GM18498 (cell line): ENCODE measurements around the gene GLDN.

Experiments
- ATAC-seq: cut with Tn5 transposase; IDR thresholded peaks from one replicate; pipeline ENCODE4 v1.9.1; 2021; ENCODE audit warnings: mild to moderate bottlenecking, moderate library complexity; ENCODE audit not compliant: unreplicated experiment

The GLDN gene

DNA sequence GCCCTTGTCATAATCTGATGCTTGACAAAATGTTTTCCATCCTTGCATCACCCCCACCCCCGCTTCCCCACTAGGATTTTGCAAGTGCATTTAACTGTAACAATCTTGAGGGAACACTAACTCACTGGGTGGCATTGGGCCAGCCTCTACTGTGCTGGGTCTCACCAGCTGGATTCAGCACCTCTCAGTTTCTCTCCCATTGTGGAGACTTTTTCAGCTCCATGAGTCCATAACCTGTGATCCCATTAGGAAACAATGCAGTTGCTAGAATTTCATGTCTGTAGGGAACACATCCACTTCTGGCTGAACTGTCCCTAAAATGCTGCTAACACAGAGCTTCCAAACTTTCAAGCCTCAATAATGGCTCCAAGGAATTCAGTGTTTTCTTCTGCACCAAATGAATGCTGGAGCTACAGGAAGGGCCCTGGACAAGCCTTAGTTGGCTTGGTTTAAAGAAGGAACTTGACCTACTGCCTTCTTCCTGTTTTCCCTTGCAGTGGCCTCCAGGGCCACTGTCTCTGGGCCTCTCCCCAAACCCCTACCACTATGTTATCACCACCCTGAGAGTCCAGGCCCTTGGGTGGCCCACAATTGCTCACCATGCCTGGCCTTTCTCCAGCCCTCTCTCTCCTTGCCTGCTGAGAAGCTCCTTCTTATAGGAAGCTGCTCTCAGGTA is 18.7 kb upstream of the GLDN start:
- no peak for ATAC-seq

DNA sequence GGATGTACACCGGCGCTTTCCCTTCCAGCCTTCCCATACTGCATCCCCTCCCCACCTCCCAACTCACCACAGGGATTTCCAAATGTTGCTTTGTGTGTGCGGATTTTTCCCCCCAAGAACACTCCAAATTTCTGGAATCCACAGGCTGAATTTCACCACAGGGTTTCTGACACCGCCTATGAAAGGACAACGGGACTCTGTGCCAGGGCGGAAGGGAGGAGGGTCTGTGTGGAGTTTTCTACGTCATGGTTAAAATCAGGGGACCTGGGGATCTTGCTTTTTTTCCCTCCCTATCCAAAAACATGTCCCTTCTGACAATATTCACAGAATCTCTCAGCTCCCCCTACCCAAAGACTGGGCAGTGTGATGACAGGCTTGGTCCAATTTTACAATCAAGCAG is 17.7 kb upstream of the GLDN start:
- no peak for ATAC-seq

DNA sequence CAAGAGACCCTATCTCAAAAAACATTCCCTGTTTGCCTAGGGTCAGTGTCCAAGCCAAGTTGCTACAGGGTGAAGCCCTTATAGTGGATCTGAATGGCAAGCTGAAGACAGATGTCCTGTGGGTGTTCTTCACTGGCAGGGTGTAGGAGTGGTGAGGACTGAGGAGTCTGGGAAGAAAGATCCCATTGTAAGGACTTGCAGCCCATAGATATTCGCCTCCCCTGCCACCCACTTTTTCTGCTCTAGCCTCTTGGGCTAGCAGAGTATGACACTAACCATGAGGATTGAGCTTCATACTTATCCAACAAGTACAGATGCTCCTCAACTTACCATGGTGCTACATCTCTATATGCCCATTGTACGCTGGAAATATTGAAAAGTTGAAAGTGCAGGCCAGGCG is 16.3 kb upstream of the GLDN start:
- no peak for ATAC-seq

DNA sequence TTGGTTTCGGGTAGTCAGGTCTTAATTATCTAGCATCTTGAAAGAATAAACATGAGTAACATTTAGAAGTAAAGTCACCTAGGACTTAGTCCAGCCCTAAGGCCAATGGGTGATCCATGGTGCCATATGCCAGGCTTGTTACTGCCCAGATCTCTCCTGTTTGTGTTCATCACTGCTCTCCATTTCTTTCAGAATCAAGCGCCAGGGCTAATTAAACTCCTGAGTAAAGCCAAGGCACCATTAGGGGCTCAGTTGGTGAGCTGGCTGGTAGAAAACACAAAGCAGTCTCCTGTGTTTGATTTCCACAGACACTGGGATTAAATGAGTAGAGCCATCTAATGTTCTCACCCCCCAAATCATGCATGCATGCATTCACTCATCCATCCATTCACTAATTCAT is 14.4 kb upstream of the GLDN start:
- ATAC-seq = no peak

DNA sequence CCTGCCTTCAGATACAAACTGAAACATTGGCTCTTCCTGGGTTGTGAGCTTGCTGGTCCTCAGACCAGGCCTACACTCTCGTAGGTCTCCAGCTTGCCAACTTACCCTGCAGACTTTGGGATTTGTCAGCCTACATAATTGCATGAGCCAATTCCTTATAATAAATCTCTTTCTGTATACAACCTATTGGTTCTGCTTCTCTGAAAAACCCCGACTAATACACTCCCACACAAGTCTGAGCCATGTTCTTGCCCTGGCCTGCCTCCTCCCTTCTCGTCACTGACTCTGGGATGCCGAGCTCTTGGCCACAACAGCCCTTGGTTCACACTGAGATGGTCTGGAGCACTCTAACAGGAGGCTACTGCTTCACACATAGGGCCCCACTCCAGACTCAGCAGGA is 12.5 kb upstream of the GLDN start:
- no peak for ATAC-seq

DNA sequence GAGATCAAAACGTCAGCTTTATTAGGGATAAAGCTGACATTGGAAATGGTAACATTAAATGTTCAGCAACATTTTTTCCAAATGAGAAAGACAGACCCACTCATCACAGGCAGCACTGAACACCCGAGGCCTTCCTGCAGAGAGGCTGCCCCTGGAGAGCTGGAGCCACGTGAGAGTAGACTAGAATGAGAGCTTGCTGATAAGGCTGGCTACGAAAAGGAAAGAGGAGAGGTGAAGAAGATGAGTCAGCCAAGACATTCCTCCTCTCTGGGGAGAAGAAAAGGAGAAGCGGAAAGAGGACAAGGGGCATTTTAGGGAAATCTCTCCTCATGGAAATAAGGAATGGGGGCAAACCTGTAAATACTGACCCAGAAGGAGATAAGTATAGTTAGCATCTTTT is 10.3 kb upstream of the GLDN start:
- ATAC-seq = no peak

DNA sequence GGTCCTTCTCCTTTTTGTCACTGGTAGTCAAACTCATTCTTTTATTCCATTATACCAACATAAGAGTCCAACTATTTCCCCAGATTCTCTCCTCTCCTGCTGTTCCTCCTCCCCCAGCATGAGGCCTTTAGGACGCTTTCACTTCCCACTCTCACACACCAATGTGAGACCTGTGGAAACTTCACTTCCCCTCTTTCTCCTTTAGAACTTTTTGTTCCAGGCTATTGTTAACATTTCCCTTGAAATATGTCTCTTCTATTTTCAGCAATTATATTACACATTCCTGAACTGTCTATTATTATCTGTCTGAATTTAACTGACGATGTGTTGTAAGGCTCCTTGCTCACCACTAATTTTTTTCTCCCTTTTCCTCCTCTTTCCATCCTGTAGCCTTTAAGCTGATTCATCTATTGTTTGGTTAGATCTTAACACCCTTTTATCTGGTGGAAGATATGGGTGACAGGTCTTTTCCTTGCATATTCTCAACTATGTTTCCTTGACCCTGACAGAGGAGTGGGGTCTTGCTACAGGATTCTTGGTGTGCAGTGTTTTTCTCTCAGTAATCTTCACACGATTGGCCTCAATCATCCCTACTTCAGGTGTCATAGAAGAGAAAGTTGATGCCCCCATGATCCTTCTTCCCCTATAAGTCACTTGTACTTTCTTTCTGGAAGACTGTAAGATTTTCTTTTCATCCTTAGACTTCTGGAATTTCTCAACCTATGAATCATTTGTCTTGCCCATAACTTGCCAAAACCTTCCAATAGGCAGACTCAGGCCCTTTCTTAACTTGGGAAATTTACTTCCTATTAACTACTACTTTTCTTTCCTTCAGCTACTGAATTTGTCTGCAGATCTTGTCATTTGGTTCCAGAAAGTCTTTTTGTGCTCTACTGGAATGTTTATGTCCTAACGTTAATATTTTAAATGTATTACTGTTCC is 9.0 kb upstream of the GLDN start:
- no peak for ATAC-seq

DNA sequence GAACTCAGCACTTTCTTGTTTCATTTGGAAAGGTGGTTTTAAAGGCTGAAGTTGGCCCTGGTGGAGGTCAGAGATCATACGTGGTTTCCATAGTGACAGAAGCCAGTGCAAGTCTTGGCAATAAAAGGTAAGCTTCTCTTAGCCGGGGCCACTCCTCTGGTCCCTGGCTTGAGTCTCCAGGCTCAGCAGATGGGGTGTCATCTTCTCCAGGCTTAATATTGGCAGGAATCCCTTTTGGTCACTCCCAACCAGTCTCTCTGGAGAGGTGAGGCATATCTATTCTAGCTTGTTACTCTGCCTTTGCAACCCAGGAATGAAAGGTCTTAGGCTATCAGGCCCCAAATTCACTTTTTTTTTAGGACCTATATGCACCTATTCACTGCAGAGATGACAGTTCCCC is 7.9 kb upstream of the GLDN start:
- ATAC-seq = no peak

DNA sequence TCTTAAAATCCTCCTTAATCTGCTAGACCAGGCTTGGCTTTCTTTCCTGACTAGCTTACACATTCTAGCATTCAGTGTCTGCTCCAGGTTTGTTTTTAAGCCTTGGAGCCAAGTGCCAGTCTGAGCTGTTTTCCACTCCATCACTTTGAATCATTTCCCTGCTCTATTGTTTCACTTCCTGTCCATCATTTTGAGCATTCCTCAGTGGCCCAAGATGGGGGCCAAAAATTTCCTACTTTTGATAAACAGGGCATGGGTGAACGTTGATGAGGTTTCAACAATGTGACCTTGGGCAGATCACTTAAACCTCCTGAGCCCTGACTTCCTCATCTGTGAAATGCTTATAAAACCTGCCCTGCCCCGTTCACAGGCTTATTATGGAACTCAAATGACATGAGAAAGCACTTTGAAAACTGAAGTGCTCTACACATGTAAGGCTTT is 7.4 kb upstream of the GLDN start:
- ATAC-seq = no peak

DNA sequence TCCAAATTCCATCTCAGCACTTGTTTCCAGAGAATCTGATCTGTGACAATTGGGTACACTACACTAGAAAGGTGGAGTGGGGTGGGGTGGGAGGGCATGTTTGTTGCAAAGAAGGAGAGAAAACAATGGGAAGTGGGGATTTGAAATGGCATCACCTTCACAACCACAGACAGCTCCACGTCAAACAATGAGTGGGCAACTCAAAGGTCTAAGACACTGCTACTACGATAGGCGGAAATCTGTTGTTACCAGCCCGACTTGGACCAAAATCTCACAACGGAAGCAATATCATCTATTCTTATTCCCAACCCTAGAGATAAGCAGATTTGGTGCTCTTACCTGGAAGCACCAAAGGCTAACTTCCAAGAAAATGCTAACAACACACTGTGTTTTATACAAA is 6.4 kb upstream of the GLDN start:
- no peak for ATAC-seq

DNA sequence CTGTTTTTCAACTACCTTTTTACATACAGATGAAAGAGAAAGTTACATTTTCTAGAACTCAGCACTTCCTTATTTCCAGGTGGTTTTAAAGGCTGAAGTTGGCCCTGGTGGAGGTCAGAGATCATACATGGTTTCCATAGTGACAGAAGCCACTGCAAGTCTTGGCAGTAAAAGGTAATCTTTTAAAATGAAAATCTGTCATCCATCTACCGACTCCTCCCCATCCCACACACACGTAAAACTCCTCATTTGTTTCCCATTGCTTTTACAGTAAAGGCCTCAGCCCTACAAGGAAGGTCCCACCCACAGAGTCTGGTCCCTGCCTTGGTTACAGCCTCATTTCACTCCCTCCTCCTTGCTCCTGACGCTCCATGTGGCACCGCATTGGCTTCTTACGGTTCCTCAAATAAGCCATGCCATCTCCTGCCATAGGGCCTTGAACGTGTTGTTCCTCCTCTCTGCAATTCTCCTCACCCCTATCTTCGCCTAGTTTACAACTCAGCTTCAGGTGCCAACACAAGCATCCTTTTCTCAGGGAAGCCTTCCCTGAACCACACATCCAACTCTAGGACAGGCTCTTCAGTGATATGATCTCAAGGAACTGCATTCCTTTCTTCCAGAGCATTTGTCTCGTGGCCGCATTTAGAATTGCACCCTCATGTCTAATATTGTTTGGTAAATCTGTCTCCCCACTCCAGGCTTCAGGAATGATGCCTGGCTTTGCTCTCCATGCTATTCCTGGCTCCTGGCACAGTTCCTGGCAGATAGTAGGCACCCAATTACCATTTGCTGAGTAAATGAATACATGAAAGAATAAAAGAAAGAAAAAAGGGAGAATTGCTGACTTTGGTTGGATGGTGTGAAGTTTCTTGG is 5.7 kb upstream of the GLDN start:
- peak; percentile 68 for ATAC-seq

DNA sequence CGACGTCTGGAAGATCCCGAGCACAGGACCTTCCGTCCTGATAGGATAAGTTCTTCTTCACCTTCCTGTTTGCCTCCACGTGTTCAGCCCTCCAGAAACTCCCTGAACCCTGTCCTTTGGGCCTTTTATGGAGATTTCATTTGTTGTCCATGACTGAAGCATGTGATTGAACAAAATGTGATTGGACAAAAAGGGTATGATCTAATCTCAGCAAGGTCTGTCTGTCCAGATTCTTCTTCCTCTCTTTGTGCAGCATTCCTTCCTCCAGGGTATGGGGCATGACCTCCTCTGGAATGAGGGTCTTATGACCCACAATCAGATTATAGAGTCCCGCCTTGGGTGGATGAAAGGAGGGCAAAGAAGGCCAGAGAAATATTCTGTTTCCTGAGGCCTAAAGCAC is 3.0 kb upstream of the GLDN start, which contains the start of gene CYP19A1:
CYP19A1 (minus strand) TSS at position 101 of the 400 bp plus-strand sequence. CDS start 95,684 bp downstream, outside the sequence.
- ATAC-seq = no peak

DNA sequence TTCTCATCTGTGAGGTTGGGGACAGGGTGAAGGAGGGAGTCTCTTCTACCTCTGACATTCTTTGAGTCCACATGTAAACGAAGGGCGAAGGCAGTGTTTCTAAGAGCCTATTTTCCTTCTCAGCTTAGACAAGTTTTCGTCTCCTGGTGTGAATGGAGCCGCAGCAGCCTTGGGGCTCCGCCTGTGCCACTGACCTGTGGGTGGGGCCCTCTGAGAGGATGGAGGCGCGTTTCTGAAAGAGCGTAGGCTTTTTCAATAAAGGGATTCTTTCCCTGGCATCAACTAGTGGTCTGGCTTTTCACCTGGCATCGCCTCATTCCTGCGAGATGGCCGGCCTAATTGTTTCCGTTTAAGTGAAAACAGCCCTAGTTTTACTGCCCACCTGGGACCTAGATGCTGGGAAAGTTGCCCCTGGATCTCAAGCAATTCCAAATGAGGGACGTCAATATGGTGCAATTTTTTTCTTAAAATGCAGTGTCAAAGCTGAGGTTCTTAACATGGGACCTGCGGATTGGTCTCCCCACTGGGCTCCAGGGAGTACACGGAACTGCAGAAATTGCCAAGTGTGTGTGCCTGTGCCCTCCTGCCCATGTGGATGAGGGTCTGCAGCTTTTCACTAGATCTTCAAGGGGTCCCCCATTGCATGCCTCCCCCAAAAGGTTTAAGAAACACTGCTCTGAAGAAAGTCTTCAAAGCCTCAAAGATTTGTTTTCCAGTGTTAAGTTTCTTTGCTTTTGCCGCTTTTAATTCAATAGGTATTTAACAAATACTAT is 958 bp downstream of the GLDN start:
- ATAC-seq = no peak

DNA sequence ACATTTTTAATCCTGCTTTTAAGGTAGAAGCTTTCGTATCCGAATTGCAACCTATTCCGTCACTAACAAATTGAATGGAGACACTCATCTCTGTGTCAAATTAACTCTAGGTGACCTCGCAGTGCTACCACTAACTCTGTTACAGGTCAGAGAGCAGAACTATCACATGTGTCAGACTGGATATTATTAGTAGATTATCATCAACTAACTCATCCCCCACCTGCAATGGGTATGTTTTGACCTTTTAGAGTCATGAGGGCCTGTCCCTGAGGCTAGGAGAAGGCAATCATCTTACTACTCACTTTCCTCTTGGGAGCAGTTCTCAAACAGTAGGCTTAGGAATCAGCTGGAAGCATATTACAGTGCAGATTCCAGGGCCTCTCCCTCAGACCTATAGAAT is 2.0 kb downstream of the GLDN start:
- ATAC-seq = no peak

DNA sequence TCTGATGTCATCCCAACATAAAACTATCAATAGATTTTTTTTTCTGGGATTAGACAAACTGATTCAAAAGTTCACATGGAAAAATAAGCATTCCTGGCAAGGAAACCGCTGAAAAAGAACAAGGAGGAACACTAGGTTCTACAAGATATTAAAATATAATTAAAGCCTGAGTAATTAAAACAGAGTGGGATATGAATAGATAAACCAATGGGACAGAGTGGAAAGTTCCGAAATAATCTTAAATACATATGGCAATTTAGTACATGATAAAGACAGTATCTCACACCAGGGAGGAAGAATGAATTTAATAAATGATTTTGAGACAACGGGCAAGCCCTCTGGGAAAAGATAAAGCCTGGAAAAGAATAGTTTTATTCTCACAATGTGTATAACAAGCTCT is 4.7 kb downstream of the GLDN start:
- ATAC-seq = no peak

DNA sequence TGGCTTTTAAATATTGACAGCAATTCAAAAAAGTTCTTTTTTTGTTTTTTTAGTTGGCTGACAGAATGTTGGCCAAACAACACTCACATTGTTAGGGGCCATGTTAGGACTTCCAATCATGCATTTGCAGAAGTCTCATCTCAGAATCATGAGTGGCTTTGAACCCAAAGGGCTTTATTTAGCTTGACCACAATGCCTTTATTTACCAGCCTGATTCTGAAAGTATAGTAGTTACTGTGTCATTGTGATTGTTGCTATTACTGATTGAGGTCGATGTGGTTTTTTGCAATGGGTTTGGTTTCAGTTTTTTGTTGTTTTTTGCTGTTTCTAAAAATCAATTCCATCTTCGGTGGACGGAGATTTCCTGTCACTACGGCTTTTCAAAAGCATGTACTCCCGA is 7.2 kb downstream of the GLDN start:
- peak; percentile 92 for ATAC-seq

DNA sequence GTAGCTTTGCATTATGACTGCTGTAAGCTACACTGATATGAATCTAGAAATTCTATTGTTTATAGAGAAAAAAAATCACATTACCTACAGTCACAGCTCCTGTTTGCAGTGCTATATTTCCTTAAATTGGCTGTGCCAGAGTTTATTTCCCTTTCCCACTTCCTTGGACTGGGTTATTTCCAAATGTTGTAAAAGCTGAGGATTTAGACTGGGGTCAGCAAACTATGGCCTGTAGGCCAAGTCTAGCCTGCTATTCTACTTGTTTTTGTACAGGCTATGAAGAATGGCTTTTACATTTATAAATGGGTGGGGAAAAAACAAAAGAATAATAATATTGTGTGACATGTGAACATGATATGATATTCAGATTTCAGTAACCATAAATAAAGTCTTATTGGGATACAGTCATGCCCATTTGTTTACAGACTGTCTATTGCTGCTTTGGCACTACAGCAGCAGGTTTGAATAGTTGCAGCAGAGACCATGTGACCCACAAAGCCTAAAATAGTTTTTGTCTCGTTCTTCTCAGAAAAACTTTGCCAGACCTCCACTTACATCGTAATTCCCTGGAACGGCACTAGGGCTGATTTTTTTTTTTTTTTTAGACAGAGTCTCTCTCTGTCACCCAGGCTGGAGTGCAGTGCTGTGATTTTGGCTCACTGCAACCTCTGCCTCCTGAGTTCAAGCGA is 7.8 kb downstream of the GLDN start:
- no peak for ATAC-seq

DNA sequence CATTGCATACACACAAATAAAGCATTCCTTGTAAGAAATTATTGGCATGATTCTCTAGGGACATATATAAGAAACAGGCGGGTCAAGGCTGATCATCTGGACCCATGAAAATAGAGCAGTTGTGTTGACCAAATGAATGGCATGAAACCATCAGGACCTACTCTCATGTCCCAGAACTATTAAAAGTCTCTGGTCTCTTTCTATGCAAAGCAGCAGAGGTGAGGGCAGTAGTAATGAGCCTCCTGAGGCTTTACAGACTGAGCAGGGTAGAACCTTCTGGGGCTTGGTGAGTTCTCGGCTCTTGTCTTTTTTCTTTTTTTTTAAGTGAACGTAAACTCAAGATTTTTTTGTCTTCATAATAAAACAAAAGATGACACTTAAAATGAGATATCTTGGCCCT is 9.3 kb downstream of the GLDN start:
- ATAC-seq = no peak

DNA sequence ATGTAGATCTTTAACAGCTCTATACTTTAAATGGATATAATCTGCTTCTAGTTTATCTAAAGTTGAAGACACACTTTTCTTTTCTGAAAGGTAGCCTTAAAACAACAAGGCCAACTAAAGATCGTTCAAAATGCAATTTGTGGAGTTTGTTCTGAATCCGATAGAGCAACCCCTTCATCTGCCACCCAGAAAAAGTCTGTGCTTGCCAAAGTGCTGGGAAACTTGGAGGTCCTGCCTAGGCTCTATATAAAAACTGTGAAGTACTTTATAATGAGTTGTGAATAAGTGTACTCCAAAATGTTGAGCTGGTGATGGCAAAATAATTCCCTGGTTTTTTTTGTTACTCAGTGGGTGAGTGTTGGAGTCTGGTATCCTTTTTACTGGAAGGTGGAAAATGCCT is 12.5 kb downstream of the GLDN start:
- ATAC-seq = no peak

DNA sequence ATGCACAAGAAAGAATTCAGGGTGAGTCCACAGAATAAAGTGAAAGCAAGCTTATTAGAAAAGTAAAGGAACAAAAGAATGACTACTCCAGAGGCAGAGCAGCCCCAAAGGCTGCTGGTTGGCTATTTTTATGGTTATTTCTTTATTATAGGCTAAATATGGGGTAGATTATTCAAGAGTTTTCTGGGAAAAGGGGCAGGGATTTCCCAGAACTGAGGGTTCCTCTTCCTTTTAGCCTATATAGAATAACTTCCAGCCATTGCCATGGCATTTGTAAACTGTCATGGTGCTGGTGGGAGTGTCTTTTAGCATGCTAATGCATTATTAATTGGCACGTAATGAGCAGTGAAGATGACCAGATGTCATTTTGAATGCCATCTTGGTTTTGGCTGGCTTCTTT is 13.6 kb downstream of the GLDN start:
- no peak for ATAC-seq
